Urothelium cell line (cell line): Measurements from ENCODE around the gene SEMA3G.

ENCODE experiments used
- DNase-seq: peaks from one replicate; pipeline ENCODE4 v3.0.0; 2011; ENCODE audit warnings: low spot score, mixed read lengths
- FAIRE-seq: peaks from 2 replicates; lab custom pipeline; 2011; peaks lifted over from hg19 to GRCh38; lab: Jason Lieb, UNC

Gene SEMA3G

GRCh38 chr3:52397676-52398399 is 47.1 kb downstream of the SEMA3G start:
- DNase-seq (no peak), FAIRE-seq (no peak)

GRCh38 chr3:52396907-52397591 is 47.9 kb downstream of the SEMA3G start:
- no peak for FAIRE-seq
- DNase-seq, result no peak

GRCh38 chr3:52396011-52396906 is 48.6 kb downstream of the SEMA3G start:
- no peak for FAIRE-seq

GRCh38 chr3:52395503-52395865 is 49.4 kb downstream of the SEMA3G start:
- FAIRE-seq (no peak), DNase-seq (no peak)

More at GRCh38 chr3:52396011-52396906, 48.6 kb downstream of the SEMA3G start:
- no peak for DNase-seq

GRCh38 chr3:52394751-52395502 is 50.0 kb downstream of the SEMA3G start:
- DNase-seq (no peak), FAIRE-seq (no peak)

GRCh38 chr3:52393959-52394670 is 50.8 kb downstream of the SEMA3G start:
- no peak for FAIRE-seq

GRCh38 chr3:52393131-52393807 is 51.6 kb downstream of the SEMA3G start:
- no peak for FAIRE-seq
- DNase-seq, result no peak

More at GRCh38 chr3:52393959-52394670, 50.8 kb downstream of the SEMA3G start:
- no peak for DNase-seq

- no peak for DNase-seq
- no peak for FAIRE-seq
Observed at GRCh38 chr3:52392216-52392930, 52.5 kb downstream of the SEMA3G start.

- DNase-seq (no peak), FAIRE-seq (peak; percentile 37)
Observed at GRCh38 chr3:52391096-52391495, 53.8 kb downstream of the SEMA3G start.

GRCh38 chr3:52388933-52389332 is 56.0 kb downstream of the SEMA3G start:
- FAIRE-seq (no peak), DNase-seq (no peak)

GRCh38 chr3:52388348-52388821 is 56.5 kb downstream of the SEMA3G start:
- no peak for FAIRE-seq
- DNase-seq, result no peak

GRCh38 chr3:52387481-52387880 is 57.4 kb downstream of the SEMA3G start:
- no peak for DNase-seq
- FAIRE-seq, result no peak

- peak; percentile 51 for DNase-seq
- FAIRE-seq, result no peak
Observed at GRCh38 chr3:52385157-52385556, 59.7 kb downstream of the SEMA3G start.

- FAIRE-seq, result no peak
- no peak for DNase-seq
Observed at GRCh38 chr3:52384019-52384761, 60.7 kb downstream of the SEMA3G start.

- no peak for FAIRE-seq
Observed at GRCh38 chr3:52383446-52383845, 61.5 kb downstream of the SEMA3G start.

More at GRCh38 chr3:52383446-52383845, 61.5 kb downstream of the SEMA3G start:
- DNase-seq, result no peak
